Fibroblast of peridontal ligament (primary cell): ENCODE data around the gene APOBEC3F.
"Not testable (repeated sequence)": the region's sequence is repeated elsewhere in the genome, so short reads cannot be mapped to it uniquely, and the experiment has no call there.

ENCODE experiments used
- DNase-seq: peaks from one replicate; pipeline ENCODE4 v3.0.0-alpha.2; 2010; ENCODE audit errors: extremely low read depth

Gene APOBEC3F

DNA sequence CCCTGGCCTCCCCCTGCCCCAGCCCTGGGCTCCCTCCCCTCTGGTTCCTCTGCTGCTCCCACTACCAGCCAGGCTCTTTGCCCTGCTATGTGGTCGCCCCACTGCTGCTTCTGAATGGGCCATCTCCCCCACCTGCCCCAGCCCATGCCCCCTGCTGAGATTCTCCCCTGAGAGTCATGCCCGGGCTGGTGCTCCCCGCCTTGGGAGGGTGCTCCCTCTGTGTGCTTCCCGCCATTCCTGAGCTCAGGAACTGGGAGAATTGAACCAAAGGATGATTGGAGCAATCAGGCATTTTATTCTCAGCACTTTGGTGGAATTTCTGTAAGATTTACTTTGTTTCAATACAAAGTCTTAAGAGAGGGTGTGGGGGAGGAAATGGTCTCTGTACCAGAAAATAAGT is 12.9 kb upstream of the APOBEC3F start:
- DNase-seq, result no peak

DNA sequence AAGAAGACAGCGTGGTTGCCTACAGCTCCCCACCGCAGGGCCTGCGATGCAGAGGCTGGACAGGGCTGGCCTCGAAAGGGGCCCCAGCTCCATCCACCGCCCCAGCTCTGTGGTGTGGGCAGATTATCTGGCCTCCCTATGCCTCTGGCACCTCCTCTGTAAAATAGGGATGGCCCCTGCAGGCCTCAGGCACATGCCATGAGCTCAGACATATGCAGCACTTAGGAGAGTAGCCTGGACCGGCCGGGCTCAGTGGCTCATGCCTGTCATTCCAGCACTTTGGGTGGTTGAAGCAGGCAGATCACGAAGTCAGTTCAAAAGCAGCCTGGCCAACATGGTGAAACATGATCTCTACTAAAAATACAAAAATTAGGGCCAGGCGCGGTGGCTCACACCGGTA is 12.4 kb upstream of the APOBEC3F start:
- no peak for DNase-seq

- DNase-seq, result no peak
Measured at GRCh38 chr22:39029227-39029626, 11.4 kb upstream of the APOBEC3F start.

- DNase-seq, result no peak
Measured at GRCh38 chr22:39030705-39031104, 10.0 kb upstream of the APOBEC3F start.

DNA sequence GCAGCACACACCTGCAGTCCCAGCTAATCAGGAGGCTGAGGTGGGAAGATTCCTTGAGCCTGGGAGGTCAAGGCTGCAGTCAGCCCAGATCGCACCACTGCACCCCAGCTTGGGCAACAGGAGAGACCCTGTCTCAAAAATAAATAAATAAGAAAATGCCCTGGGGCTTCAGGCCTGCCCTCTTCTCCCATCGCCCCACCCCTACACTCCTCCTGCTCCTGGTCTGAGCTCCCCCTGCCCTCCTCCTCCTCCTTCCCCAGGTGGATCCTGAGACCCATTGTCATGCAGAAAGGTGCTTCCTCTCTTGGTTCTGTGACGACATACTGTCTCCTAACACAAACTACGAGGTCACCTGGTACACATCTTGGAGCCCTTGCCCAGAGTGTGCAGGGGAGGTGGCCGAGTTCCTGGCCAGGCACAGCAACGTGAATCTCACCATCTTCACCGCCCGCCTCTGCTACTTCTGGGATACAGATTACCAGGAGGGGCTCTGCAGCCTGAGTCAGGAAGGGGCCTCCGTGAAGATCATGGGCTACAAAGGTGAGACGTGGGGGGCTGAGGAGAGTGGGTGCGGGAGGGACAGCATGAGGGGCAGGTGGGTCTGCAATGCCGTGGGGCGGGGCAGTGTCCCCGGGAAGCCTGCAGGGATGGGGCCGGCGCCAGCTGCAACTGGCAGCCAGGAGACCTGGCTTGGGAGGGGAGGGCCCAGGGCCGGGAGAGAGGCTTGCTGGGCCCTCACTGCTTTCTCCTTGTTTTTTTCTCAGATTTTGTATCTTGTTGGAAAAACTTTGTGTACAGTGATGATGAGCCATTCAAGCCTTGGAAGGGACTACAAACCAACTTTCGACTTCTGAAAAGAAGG is 9.0 kb upstream of the APOBEC3F start:
- DNase-seq, result not testable (repeated sequence)

DNA sequence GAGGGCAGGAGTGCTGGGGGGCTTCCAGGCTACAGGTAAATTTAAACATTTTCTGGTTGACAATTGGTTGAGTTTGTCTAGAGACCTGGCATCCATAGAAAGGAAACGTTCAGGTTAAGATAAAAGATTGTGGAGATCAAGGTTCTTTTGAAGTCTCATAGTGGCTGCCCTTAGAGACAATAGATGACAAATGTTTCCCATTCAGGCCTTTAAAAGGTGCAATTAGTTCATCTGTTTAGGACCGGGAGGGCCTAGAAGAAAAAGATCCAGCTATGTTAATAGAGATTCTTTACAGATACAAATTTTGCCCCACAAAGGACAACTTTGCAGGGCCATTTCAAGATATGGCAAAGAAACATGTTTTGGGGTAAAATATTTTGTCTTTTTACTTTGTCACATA is 3.6 kb upstream of the APOBEC3F start:
- not testable (repeated sequence) for DNase-seq

DNA sequence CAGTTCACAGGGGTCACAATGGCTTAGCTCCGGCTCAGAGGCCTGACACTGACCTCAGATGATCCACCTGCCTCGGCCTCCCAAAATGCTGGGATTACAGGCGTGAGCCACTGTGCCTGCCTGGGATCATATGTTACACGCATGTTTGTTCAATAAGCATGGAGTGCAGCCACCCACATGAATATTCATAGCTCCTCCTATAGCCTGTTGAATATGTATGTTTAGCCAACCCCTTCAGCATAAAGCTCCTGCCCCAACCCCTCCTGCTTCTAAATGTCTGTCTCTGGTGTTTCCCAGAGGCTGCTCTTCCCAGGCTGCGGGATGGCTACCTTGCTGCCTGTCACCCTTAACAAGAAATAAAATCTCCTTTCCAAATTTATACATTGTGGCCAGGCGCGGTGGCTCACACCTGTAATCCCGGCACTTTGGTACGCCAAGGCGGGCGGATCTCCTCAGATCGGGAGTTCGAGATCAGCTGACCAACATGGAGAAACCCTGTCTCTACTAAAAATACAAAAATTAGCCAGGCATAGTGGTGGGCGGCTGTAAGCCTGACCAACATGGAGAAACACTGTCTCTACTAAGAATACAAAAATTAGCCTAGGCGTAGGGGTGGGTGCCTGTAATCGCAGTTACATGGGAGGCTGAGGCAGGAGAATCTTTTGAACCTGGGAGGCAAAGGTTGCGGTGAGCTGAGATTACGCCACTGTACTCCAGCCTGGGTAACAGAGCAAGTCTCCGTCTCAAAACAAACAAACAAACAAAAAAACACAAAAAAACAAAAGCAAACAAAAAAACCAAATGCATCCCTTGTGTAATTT is 1.1 kb upstream of the APOBEC3F start:
- no peak for DNase-seq

- not testable (repeated sequence) for DNase-seq
Measured at GRCh38 chr22:39040155-39040537, 518 bp upstream of the APOBEC3F start.

DNA sequence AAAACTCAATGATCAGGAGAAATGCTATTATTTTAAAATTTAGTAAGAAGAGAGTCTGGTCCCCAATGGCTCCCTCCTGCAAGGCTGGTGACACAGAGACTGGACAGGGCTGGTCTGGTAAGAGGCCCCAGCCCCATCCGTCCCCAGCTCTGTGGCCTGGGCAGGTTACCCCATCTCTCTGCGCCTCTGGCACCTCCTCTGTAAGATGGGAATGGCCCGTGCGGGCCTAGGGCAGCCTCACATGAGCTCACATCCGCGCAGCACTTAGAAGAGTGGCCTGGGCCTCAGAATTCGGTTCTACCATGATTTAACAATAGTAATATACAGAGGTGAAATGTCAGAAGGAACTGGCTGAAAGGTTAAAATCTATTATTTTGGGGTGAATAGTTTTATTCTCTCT is 1.2 kb downstream of the APOBEC3F start:
- DNase-seq, result no peak

DNA sequence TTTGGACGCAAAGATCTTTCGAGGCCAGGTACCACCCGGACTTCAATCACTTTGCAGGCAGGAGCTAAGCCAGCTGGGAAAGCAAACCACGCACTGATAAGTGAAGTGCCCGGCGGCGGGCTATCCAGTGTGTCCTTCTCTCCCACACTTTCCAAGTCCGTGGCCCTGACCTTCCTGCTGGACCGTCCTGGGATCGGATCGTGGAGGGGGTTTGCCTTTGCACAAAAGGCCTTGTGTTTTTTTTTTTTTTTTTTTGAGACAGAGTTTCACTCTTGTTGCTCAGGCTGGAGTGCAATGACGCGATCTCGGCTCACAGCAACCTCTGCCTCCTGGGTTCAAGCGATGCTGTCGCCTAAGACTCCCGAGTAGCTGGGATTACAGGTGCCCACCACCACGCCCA is 2.4 kb downstream of the APOBEC3F start:
- DNase-seq, result not testable (repeated sequence)

DNA sequence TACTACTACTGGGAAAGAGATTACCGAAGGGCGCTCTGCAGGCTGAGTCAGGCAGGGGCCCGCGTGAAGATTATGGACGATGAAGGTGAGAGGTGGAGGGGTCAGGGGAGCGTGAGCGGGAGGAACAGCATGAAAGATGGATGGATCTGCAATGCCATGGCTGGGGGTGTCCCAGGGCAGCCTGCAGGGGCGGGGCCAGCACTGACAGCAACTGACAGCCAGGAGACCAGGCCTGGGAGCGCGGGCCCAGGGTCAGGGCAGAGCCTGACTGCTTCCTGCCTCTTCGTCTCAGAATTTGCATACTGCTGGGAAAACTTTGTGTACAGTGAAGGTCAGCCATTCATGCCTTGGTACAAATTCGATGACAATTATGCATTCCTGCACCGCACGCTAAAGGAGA is 4.5 kb downstream of the APOBEC3F start:
- not testable (repeated sequence) for DNase-seq

- DNase-seq, result not testable (repeated sequence)
Measured at GRCh38 chr22:39049486-39049885, 8.8 kb downstream of the APOBEC3F start.

DNA sequence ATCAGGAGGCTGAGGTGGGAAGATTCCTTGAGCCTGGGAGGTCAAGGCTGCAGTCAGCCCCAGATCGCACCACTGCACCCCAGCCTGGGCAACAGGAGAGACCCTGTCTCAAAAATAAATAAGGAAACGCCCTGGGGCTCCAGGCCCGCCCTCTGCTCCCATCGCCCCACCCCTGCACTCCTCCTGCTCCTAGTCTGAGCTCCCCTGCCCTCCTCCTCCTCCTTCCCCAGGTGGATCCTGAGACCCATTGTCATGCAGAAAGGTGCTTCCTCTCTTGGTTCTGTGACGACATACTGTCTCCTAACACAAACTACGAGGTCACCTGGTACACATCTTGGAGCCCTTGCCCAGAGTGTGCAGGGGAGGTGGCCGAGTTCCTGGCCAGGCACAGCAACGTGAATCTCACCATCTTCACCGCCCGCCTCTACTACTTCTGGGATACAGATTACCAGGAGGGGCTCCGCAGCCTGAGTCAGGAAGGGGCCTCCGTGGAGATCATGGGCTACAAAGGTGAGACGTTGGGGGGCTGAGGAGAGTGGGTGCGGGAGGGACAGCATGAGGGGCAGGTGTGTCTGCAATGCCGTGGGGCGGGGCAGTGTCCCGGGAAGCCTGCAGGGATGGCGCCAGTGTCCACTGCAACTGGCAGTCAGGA is 11.3 kb downstream of the APOBEC3F start:
- DNase-seq, result not testable (repeated sequence)

- DNase-seq, result no peak
Measured at GRCh38 chr22:39055658-39056057, 15.0 kb downstream of the APOBEC3F start.

DNA sequence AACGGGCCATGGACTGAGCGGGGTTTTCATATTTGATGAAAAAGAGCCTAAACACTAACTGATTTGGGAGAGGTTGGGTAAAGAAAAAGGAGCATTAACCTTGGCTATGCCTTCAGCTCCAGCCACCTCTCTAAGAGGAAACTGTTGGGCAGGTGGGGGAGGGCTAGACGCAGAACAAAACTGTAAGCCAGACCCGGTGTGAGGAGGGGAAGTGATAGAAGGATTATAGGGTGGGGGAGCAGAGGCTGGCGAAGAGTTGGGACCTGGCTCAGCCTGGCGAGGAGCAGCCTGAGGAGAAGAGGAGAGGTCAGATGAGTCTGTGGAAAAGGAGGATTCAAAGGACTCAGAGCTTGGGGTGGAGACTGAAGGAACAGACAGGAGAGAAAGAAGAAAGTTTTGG is 20.6 kb downstream of the APOBEC3F start:
- not testable (repeated sequence) for DNase-seq

GRCh38 chr22:39061951-39062350 is 21.3 kb downstream of the APOBEC3F start:
- not testable (repeated sequence) for DNase-seq

GRCh38 chr22:39063904-39064303 is 23.2 kb downstream of the APOBEC3F start:
- not testable (repeated sequence) for DNase-seq

GRCh38 chr22:39066442-39067276 is 26.0 kb downstream of the APOBEC3F start:
- DNase-seq, result not testable (repeated sequence)

DNA sequence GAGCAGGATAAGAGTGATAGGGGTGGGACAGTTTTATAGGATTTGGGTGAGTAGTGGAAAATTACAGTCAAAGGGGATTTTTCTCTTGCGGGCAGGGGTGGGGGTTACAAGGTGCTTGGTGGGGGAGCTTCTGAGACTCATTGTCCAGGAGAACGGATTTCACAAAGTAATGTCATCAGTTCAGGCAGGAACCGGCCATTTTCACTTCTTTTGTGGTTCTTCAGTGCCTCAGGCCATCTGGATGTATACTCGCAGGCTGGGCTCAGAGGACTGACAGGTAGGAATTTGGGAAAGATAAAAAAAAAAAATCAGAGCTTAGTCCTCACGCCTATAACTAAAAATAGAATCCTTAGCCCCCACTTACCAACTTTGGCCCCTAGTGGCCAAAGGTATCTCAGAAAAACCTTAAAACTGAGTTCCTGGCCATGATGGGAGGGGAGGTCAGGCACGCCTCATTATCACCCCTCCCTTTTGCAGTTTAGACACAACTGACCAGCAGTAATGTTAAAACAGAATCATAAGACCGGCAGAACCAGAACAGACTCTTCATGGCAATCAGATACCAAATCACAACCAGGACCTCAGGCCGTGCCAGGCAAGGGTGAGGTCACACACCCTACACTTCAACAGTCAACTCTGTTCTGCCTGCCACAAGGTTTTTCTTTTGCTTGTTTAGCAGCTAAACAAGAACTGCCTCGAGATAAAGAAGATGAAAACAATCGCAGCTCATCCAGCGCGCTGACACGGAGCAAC is 27.5 kb downstream of the APOBEC3F start:
- DNase-seq, result no peak

DNA sequence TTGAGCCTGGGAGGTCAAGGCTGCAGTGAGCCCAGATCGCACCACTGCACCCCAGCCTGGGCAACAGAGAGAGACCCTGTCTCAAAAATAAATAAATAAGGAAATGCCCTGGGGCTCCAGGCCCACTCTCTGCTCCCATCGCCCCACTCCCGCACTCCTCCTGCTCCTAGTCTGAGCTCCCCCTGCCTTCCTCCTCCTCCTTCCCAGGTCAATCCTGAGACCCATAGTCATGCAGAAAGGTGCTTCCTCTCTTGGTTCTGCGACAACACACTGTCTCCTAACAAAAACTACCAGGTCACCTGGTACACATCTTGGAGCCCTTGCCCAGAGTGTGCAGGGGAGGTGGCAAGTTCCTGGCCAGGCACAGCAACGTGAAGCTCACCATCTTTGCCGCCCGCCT is 29.5 kb downstream of the APOBEC3F start:
- no peak for DNase-seq

DNA sequence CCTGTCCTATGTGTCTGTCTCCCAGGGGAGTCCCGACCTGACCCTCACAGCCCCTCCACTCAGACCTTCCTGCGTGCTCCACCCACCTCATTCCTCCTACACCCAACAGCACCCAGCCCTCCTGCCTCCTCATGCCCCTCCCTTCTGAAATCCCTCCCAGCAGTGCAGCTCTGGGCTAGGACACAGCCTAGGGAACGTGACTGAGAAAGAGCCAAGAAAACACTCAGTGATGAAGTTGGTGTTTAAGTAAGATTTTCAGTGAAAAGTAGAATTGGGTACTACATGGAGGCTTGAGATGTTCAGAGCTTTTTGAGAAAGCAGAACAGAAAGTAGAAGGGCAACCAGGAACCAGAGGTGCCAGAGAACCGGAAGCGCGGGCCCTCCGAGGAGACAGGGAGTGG is 31.9 kb downstream of the APOBEC3F start:
- DNase-seq, result not testable (repeated sequence)
